ENCODE measurements around the gene HAPLN2. TPM values are rescaled to one million over a fixed set of nuclear protein-coding genes. Genes with fewer than 3 reads are reported as not detected.
A peak's percentile ranks its signal among the peaks of the same experiment; 100 is the strongest.

Gene HAPLN2
- total RNA-seq, 6 experiments from 2014 or later: not detected

- DNase-seq: no peak
- peak in 1 of 4 donors; percentile 10 for ATAC-seq
- H3K4me1 ChIP-seq: peaks cover 0 to 6% (median under 1%) of the 10 kb centered on the region in 4 donors
Measured at GRCh38 chr1:156666862-156667609, 47.8 kb downstream of the HAPLN2 start.

DNA sequence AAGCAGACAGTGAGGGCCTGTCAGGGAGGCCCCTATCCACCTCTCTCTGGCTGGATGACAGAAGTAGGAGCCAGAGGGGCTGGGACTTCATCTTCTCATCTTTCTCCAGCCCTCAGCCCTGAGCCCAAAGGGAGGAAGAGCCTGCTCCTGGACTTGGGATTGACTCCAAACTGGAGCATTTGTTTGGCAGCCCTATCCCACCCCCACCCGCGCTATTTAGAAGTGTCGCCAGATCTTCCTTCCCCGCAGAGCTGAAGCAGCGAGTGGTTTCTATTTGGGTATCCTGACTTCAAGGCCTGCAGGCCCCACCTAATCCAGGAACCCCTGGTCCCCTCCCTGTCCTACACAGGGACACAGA lies 48.4 kb downstream of the HAPLN2 start:
- H3K27ac ChIP-seq: peak overlapping the region in 1 of 3 donors; percentile 67
- ATAC-seq (peak in 2 of 4 donors; percentile 12 to 25), DNase-seq (no peak)
- 38% methylated on average over 4 of the region's 5 CpGs for WGBS (ENCODE audit: insufficient coverage, low coverage, low lambda C conversion rate, missing lambda C conversion rate)
- H3K9me3 ChIP-seq: no peaks in the 10 kb centered on the region
- no peaks in the 10 kb centered on the region for H3K36me3 ChIP-seq
- no peak overlapping the region for H3K4me3 ChIP-seq
- intact Hi-C loops (cut with DNase I): no loop called here
- H3K27me3 ChIP-seq: no peaks in the 10 kb centered on the region
- peaks cover 0 to under 1% (median 0%) of the 10 kb centered on the region in 4 donors for H3K4me1 ChIP-seq
- TF ChIP-seq CTCF (IDR thresholded peaks at IDR 0.05) (no peak), POLR2A (IDR thresholded peaks at IDR 0.05) (no peak)

More at GRCh38 chr1:156666862-156667609, 47.8 kb downstream of the HAPLN2 start:
- 87% methylated on average over 7 of the region's 9 CpGs for WGBS (ENCODE audit: insufficient coverage, low coverage, low lambda C conversion rate, missing lambda C conversion rate)
- H3K27ac ChIP-seq: no peak overlapping the region
- H3K27me3 ChIP-seq: no peaks in the 10 kb centered on the region
- TF ChIP-seq CTCF (IDR thresholded peaks at IDR 0.05) (no peak), POLR2A (IDR thresholded peaks at IDR 0.05) (no peak)
- H3K36me3 ChIP-seq: no peaks in the 10 kb centered on the region
- no peak overlapping the region for H3K4me3 ChIP-seq
- intact Hi-C loops (cut with DNase I): no loop called here
- H3K9me3 ChIP-seq: no peaks in the 10 kb centered on the region

DNA sequence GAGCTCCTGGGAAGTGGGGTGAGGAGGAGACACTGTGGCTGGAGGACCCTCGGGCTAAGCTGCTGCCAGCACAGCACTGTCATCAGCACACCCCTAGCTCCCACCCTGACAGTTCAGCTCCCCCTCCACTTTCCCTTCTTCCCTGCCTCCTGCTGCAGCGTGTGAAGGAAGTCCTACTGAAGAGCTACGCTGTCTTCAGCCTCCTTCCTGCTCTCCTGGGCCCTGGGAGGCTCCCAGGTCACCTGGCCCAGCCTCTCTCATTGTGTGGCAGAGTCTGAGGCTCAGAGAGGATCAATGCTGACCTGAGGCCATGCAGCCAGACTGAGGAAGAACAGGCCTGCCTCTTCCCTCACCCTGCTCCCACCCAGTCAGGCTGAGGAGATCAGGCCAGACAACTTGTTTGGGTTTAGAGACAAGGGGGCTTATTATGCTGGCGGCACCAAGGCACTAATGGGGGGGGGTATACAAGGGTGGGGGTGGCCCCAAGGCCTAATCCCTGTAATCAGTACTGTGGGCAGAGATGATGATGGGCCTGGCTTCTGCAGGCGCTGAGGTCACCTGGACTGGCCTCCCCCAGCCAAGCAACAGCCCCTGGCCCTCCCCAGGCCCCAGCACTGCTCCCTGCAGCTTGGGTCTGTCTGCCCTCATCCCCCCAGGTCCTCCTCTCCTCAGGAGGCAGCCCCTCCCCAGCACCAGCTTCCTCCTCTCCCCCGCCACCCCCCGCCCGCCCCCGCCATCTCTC lies 48.9 kb downstream of the HAPLN2 start:
- intact Hi-C loops (cut with DNase I): no loop called here
- no peaks in the 10 kb centered on the region for H3K9me3 ChIP-seq
- ATAC-seq (no peak), DNase-seq (no peak)
- H3K4me3 ChIP-seq: no peak overlapping the region
- 88% methylated on average over 4 of the region's 9 CpGs for WGBS (ENCODE audit: insufficient coverage, low coverage, low lambda C conversion rate, missing lambda C conversion rate)
- peak overlapping the region in 1 of 3 donors; percentile 67 for H3K27ac ChIP-seq
- TF ChIP-seq POLR2A (IDR thresholded peaks at IDR 0.05) (no peak), CTCF (IDR thresholded peaks at IDR 0.05) (no peak)
- H3K4me1 ChIP-seq: no peaks in the 10 kb centered on the region
- H3K27me3 ChIP-seq: no peaks in the 10 kb centered on the region
- H3K36me3 ChIP-seq: no peaks in the 10 kb centered on the region

DNA sequence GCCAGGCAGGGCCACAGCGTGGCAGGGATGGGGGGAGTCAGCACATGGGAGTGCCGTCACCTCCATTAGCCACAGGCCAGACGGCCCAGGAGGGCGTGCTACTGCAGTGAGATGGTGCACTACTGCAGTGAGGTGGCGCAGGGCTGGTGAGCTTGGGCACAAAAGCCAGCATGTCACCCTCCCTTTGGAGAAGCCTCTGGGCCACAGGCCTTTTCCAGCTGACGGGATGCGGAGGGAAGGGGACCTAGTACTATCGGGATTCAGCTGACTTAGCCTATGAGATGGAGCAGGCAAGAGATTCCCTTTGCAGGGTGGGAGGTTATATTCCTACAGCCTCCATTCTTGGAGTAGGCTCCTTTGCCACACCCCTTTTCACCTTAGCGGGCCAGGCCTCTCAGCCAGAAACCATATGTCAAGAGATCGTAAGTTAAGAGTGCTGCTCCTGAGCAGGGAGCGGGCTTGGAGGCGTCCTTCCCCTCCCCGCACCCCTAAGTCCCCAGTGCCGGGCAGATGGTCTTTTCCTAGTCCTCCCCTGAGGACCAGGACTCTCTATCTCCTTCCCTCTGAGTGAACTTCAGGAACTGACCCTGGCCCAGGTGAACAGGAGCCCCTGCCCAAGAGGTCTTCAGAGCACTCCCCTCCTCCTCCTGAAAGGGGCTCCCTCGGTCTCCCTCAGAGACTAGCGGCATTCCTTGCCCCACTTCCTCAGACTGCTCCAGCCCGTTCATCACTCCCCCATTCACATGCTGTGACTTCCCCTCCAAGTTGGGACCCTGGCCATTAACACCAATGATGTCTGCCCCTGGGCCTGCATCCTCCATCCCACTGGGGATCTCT lies 49.8 kb downstream of the HAPLN2 start:
- H3K4me3 ChIP-seq: no peak overlapping the region
- no peak for DNase-seq
- no peak for ATAC-seq
- H3K27me3 ChIP-seq: no peaks in the 10 kb centered on the region
- H3K27ac ChIP-seq: no peak overlapping the region
- no peaks in the 10 kb centered on the region for H3K36me3 ChIP-seq
- H3K9me3 ChIP-seq: no peaks in the 10 kb centered on the region
- no peaks in the 10 kb centered on the region for H3K4me1 ChIP-seq
- TF ChIP-seq POLR2A (IDR thresholded peaks at IDR 0.05) (no peak), CTCF (IDR thresholded peaks at IDR 0.05) (no peak)
- intact Hi-C loops (cut with DNase I): no loop called here
- WGBS (ENCODE audit: insufficient coverage, low coverage, low lambda C conversion rate, missing lambda C conversion rate): 80% methylated on average over 10 of the region's 17 CpGs
